HepG2 (cell line): ENCODE results near the gene HSPA1A. TPM values are rescaled to one million over a fixed set of nuclear protein-coding genes. Genes with fewer than 3 reads are reported as not detected.

Experiments used
- ATRX ChIP-seq: sonication (generic); formaldehyde crosslinking; IDR thresholded peaks from 2 replicates; pipeline ENCODE4 v1.4.0; 2020; ENCODE audit warnings: missing genetic modification reagents, borderline replicate concordance
- BCLAF1 ChIP-seq: fragments of 450-650 bp; IDR thresholded peaks from 2 replicates; pipeline ENCODE4 v1.6.1; 2017; ENCODE audit warnings: mild to moderate bottlenecking
- CEBPB ChIP-seq: IDR thresholded peaks from 2 replicates; pipeline ENCODE4 v1.6.1; 2011; ENCODE audit warnings: low read depth, low read length, improper control_type of control experiment, borderline replicate concordance
- HNRNPL ChIP-seq: fragments of 200-400 bp; formaldehyde crosslinking; IDR thresholded peaks from 2 replicates; pipeline ENCODE4 v1.6.1; 2017; ENCODE audit warnings: mild to moderate bottlenecking, low read depth, low read length
- MTA1 ChIP-seq: sonication (generic); formaldehyde crosslinking; IDR thresholded peaks from 2 replicates; pipeline ENCODE4 v1.4.0; 2020; ENCODE audit warnings: missing genetic modification reagents, mild to moderate bottlenecking, borderline replicate concordance
- MTF2 ChIP-seq: sonication (generic); formaldehyde crosslinking; IDR thresholded peaks from 2 replicates; pipeline ENCODE4 v1.5.0; 2020; ENCODE audit warnings: missing genetic modification reagents, borderline replicate concordance
- MXD4 ChIP-seq: IDR thresholded peaks from 2 replicates; pipeline ENCODE4 v1.6.1; 2016; ENCODE audit warnings: mild to moderate bottlenecking, missing biosample characterization, missing genetic modification reagents
- NCOA1 ChIP-seq: sonication (generic); formaldehyde crosslinking; IDR thresholded peaks from 2 replicates; pipeline ENCODE4 v1.9.0; 2021; ENCODE audit warnings: missing genetic modification reagents
- RARA ChIP-seq: IDR thresholded peaks from 2 replicates; pipeline ENCODE4 v1.6.1; 2016; ENCODE audit warnings: missing genetic modification reagents, missing compliant biosample characterization
- SIX1 ChIP-seq: sonication (generic); formaldehyde crosslinking; IDR thresholded peaks from 2 replicates; pipeline ENCODE4 v1.4.0; 2020; ENCODE audit warnings: missing genetic modification reagents, borderline replicate concordance
- TOPORS ChIP-seq: sonication (generic); formaldehyde crosslinking; IDR thresholded peaks from 2 replicates; pipeline ENCODE4 v1.8.0; 2023; ENCODE audit warnings: mild to moderate bottlenecking, missing genetic modification reagents
- ZBTB33 ChIP-seq: sonication (generic); formaldehyde crosslinking; IDR thresholded peaks from 2 replicates; pipeline ENCODE4 v1.4.0; 2020; ENCODE audit warnings: missing genetic modification reagents
- ZBTB42 ChIP-seq: sonication (generic); formaldehyde crosslinking; IDR thresholded peaks from 2 replicates; pipeline ENCODE4 v1.5.0; 2020; ENCODE audit warnings: mild to moderate bottlenecking, missing genetic modification reagents
- ZNF782 ChIP-seq: sonication (generic); formaldehyde crosslinking; IDR thresholded peaks from 2 replicates; pipeline ENCODE4 v1.4.0; 2020; ENCODE audit warnings: missing genetic modification reagents, mild to moderate bottlenecking, borderline replicate concordance
- ZSCAN9 ChIP-seq: IDR thresholded peaks from 2 replicates; pipeline ENCODE4 v1.6.1; 2016; ENCODE audit warnings: borderline replicate concordance
- polyA plus RNA-seq, 8 experiments: library from polyadenylated mRNA; depleted of rRNA in 3 of 8; stranded (reverse) in 7 of 8; unstranded in 1 of 8; fragments of >200 nt; fragmentation: Illumina TruSeq in 4 of 8; extraction: Trizol in 4 of 8; gene quantifications; 2 replicates each; pipeline versions ENCODE4 v1.2.1 to v1.2.3, GENCODE V29; 2011 to 2016; ENCODE audit warnings: low read depth in 4 of 8, missing spikeins in 1 of 8, mixed read lengths in 1 of 8; ENCODE audit not compliant: insufficient read depth in 1 of 8
- total RNA-seq, 5 experiments: library from RNA; depleted of rRNA; stranded (reverse); fragments of >200 nt; fragmentation: Illumina TruSeq; extraction: Trizol; gene quantifications; 2 replicates each; pipeline ENCODE4 v1.2.3, GENCODE V29; 2016; ENCODE audit warnings: low read depth in 1 of 5
- TF ChIP-seq, protein P1 (sequence below): sonication (generic); formaldehyde crosslinking; conservative IDR thresholded peaks from 2 replicates; pipeline ENCODE4 v1.5.0; 2020; ENCODE audit warnings: missing genetic modification reagents
- TF ChIP-seq, protein P2 (sequence below): sonication (generic); formaldehyde crosslinking; conservative IDR thresholded peaks from 2 replicates; pipeline ENCODE4 v1.8.0; 2022; ENCODE audit warnings: missing genetic modification reagents

The HSPA1A gene
- total and polyA plus RNA-seq, 2 of the 13 experiments (the other 11 are each of a cell fraction or from before 2014, with no cell fraction given), result 44.5 to 85.0 TPM

- TF ChIP-seq ZBTB42 (CRISPR knock-in tag), result no peak
- no peak for TF ChIP-seq TOPORS
- TF ChIP-seq MXD4, result peak; percentile 82
- TF ChIP-seq ZBTB33 (CRISPR knock-in tag), result 0 out of 2 replicates have a peak, but pooled peaks have one; percentile 12
- TF ChIP-seq ZSCAN9 (CRISPR knock-in tag), result no peak
- TF ChIP-seq NCOA1 (CRISPR knock-in tag), result no peak
- TF ChIP-seq, protein P1, sequence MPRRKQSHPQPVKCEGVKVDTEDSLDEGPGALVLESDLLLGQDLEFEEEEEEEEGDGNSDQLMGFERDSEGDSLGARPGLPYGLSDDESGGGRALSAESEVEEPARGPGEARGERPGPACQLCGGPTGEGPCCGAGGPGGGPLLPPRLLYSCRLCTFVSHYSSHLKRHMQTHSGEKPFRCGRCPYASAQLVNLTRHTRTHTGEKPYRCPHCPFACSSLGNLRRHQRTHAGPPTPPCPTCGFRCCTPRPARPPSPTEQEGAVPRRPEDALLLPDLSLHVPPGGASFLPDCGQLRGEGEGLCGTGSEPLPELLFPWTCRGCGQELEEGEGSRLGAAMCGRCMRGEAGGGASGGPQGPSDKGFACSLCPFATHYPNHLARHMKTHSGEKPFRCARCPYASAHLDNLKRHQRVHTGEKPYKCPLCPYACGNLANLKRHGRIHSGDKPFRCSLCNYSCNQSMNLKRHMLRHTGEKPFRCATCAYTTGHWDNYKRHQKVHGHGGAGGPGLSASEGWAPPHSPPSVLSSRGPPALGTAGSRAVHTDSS (CRISPR knock-in tag), result no peak
- TF ChIP-seq, protein P2, sequence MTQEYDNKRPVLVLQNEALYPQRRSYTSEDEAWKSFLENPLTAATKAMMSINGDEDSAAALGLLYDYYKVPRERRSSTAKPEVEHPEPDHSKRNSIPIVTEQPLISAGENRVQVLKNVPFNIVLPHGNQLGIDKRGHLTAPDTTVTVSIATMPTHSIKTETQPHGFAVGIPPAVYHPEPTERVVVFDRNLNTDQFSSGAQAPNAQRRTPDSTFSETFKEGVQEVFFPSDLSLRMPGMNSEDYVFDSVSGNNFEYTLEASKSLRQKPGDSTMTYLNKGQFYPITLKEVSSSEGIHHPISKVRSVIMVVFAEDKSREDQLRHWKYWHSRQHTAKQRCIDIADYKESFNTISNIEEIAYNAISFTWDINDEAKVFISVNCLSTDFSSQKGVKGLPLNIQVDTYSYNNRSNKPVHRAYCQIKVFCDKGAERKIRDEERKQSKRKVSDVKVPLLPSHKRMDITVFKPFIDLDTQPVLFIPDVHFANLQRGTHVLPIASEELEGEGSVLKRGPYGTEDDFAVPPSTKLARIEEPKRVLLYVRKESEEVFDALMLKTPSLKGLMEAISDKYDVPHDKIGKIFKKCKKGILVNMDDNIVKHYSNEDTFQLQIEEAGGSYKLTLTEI (CRISPR knock-in tag), result no peak
- TF ChIP-seq RARA (CRISPR knock-in tag), result no peak
- TF ChIP-seq MTA1, result peak; percentile 56; the same call in 1 of the 2 replicates
- TF ChIP-seq HNRNPL, result no peak
- TF ChIP-seq ATRX (CRISPR knock-in tag), result no peak
- no peak for TF ChIP-seq BCLAF1
- TF ChIP-seq CEBPB, result no peak
- no peak for TF ChIP-seq MTF2 (CRISPR knock-in tag)
- TF ChIP-seq ZNF782 (CRISPR knock-in tag), result peak; percentile 84; the same call in 1 of the 2 replicates
- TF ChIP-seq SIX1 (CRISPR knock-in tag), result no peak
Observed at GRCh38 chr6:31765910-31766794, 49.2 kb upstream of the HSPA1A start (continued).
